Stimulated activated memory B cell treated with anti-CD40 and anti-IgM and Interleukin-4, amounts not matched to agents 10 μg/mL and 1 μg/mL and 100 μg/mL, for 72 hours (primary cell): ENCODE results near the gene SYCP2L.
"Not testable (repeated sequence)": the region's sequence is repeated elsewhere in the genome, so short reads cannot be mapped to it uniquely, and the experiment has no call there.

Source experiments
- ATAC-seq: fragments of 150-1000 bp; cut with Tn5 transposase; 2 replicates; pipeline ENCODE4 v1.10.0; 2021
- H3K27ac Mint-ChIP-seq: one replicate; pipeline ENCODE4 v1.8.0; 2022; ENCODE audit warnings: mild to moderate bottlenecking, mixed read lengths
- H3K27me3 Mint-ChIP-seq: one replicate; pipeline ENCODE4 v1.8.0; 2022; ENCODE audit warnings: mixed read lengths
- H3K36me3 Mint-ChIP-seq: one replicate; pipeline ENCODE4 v1.8.0; 2022; ENCODE audit warnings: mixed read lengths
- H3K4me1 Mint-ChIP-seq: one replicate; pipeline ENCODE4 v1.8.0; 2022; ENCODE audit warnings: mixed read lengths
- H3K4me3 Mint-ChIP-seq: one replicate; pipeline ENCODE4 v1.8.0; 2022; ENCODE audit warnings: mild to moderate bottlenecking, moderate library complexity, mixed read lengths
- H3K9me3 Mint-ChIP-seq: one replicate; pipeline ENCODE4 v1.8.0; 2022; ENCODE audit warnings: mixed read lengths

SYCP2L gene

DNA sequence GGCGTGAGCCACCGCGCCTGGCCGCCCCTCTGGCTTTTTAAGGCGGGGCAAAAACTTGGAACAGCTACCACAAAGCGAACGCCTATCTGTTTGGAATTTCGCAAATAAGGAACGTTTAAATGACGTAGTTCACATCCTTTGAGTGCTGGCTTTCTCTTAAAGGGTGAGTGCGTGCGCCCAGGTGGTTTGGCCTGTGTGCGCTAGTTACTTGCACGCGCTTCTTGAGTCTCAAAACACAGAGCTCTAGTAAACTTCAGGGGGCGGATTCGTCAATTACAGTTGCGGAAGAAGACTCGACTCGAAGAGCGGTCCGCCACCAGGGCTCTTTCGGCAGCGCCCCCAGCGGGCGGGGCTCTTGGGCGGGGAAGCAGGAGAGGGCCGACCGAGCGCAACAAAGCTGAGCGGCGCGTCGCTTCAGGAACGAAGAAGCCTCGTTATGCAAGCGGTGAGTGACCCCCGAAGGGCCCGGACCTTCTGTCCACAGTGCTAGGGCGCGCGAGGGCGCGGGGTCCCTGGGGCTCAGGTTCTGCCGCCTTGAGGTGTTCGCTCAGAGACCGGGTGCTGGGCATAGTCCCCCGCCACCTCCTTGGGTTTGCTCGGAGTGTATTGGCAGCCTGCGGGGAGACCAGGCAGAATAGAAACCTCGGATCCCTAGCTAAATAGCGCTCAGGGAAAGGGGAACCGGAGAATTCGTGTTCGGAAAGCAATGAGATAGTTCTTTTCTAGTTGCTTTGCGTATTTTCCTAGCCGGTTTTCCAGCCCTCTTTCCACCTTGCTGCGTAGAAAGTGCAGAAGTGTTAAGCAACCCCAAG, at the start of gene SYCP2L:
Gene SYCP2L, plus strand, starts transcription at position 362 of the 812 bp plus-strand sequence. Its CDS starts 75 bp downstream, at position 437.
- no peak within 1 kb of the TSS for H3K27ac Mint-ChIP-seq
- H3K4me3 Mint-ChIP-seq, result peak within 1 kb of the TSS; percentile 77
- peak; percentile 46 for ATAC-seq
- peaks cover 47% of the 10 kb centered on the region for H3K27me3 Mint-ChIP-seq
- peaks cover 29% of the 10 kb centered on the region for H3K4me1 Mint-ChIP-seq
- no peaks in the 10 kb centered on the region for H3K9me3 Mint-ChIP-seq
- H3K36me3 Mint-ChIP-seq, result no peaks in the 10 kb centered on the region

DNA sequence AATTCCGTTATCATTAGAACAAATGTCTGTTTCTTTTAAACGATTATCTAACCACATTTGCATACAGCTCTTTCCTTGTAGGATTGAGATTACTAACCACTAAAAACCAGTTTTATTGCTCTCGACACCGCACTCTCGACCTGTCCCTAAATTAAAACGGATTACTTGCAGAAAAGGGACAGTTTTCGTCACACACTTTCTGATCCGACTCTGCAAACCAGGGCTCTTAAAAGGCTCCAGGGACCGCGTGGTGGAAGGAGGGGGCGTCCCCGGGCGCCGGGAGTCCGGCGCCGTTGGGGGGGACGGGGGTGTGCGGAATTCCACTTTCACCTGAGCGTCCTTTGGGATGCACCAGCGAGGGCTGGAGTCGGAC, 49.2 kb upstream of the SYCP2L start:
- Mint-ChIP-seq H3K36me3 (no peaks in the 10 kb centered on the region), H3K9me3 (peaks cover 4% of the 10 kb centered on the region), H3K27me3 (peaks cover 62% of the 10 kb centered on the region), H3K4me1 (peaks cover 28% of the 10 kb centered on the region), H3K27ac (peak overlapping the region; percentile 90), H3K4me3 (peak overlapping the region; percentile 80)
- ATAC-seq, result no peak

GRCh38 chr6:10837995-10838793, 48.7 kb upstream of the SYCP2L start, which contains the start of gene MAK:
MAK (minus strand) TSS chr6:10838539; CDS start chr6:10830648, 7,891 bp downstream.
- Mint-ChIP-seq H3K4me3 (peak within 1 kb of the TSS; percentile 80), H3K4me1 (peaks cover 28% of the 10 kb centered on the region), H3K27me3 (peaks cover 62% of the 10 kb centered on the region), H3K36me3 (no peaks in the 10 kb centered on the region), H3K9me3 (peaks cover 4% of the 10 kb centered on the region), H3K27ac (peak within 1 kb of the TSS; percentile 90)
- peak; percentile 93 for ATAC-seq

DNA sequence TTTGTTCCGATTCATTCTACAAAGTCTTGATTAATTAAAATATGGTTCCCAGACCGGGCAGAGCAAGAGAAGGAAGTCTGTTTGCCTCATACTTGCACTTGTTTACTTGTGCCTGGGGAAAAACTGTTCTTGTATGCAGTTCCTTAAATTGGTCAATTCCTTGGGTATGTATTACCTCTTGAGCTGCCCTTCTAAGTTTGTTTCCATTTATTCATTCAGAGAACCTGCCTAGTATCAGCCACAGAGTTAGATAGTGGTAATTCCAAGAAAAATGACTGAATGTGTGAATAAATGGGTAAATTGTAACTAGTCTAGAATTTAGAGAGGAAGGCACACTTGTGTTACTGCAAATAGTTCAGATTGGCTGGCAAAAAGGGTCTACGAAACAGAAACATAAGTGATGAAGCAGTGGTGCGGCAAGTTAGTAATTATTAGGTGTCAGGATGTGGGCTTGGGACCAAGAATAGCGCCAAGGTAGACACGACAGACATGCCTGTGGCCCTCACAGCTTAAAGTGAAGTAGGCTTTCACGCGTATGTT, 48.0 kb upstream of the SYCP2L start:
- H3K36me3 Mint-ChIP-seq, result no peaks in the 10 kb centered on the region
- H3K4me3 Mint-ChIP-seq, result peak overlapping the region; percentile 80
- H3K4me1 Mint-ChIP-seq, result peaks cover 28% of the 10 kb centered on the region
- H3K27ac Mint-ChIP-seq, result peak overlapping the region; percentile 90
- H3K27me3 Mint-ChIP-seq, result peaks cover 62% of the 10 kb centered on the region
- ATAC-seq, result peak; percentile 86
- H3K9me3 Mint-ChIP-seq, result peaks cover 4% of the 10 kb centered on the region

GRCh38 chr6:10843554-10843953, 43.3 kb upstream of the SYCP2L start:
- Mint-ChIP-seq H3K36me3 (no peaks in the 10 kb centered on the region), H3K9me3 (no peaks in the 10 kb centered on the region), H3K27me3 (peaks cover 27% of the 10 kb centered on the region), H3K4me1 (peaks cover 9% of the 10 kb centered on the region), H3K4me3 (no peak overlapping the region), H3K27ac (no peak overlapping the region)
- ATAC-seq, result no peak

GRCh38 chr6:10847684-10848083, 39.2 kb upstream of the SYCP2L start:
- no peak for ATAC-seq
- Mint-ChIP-seq H3K27me3 (peaks cover 9% of the 10 kb centered on the region), H3K36me3 (no peaks in the 10 kb centered on the region), H3K27ac (no peak overlapping the region), H3K9me3 (peaks cover 3% of the 10 kb centered on the region), H3K4me1 (no peaks in the 10 kb centered on the region), H3K4me3 (no peak overlapping the region)

- peaks cover 6% of the 10 kb centered on the region for H3K36me3 Mint-ChIP-seq
- H3K4me3 Mint-ChIP-seq, result no peak overlapping the region
- no peak for ATAC-seq
- peaks cover 5% of the 10 kb centered on the region for H3K4me1 Mint-ChIP-seq
- H3K27me3 Mint-ChIP-seq, result peaks cover 9% of the 10 kb centered on the region
- peaks cover 10% of the 10 kb centered on the region for H3K9me3 Mint-ChIP-seq
- H3K27ac Mint-ChIP-seq, result no peak overlapping the region
Observed at GRCh38 chr6:10849901-10850300, 37.0 kb upstream of the SYCP2L start.

DNA sequence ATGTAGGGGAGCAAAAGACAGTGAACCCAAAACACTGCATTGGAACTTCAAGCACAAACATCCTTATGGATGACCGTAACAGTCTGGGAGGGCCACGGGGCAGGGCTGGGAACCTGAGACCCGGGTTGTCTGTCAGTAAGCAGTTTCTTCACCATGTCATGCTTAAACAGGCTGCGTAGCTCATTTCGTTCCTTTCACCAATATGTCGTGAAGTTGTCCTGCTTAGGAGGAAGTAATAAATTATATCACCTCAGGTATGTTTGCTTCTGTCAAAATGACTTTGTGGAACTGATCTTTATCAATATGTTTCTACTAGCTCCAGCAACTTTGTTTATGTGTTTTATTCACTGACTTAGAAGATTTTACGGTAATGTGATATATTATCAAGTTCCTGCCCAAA, 36.1 kb upstream of the SYCP2L start:
- peaks cover 9% of the 10 kb centered on the region for H3K27me3 Mint-ChIP-seq
- no peak overlapping the region for H3K27ac Mint-ChIP-seq
- no peak for ATAC-seq
- peaks cover 5% of the 10 kb centered on the region for H3K4me1 Mint-ChIP-seq
- peaks cover 6% of the 10 kb centered on the region for H3K36me3 Mint-ChIP-seq
- peaks cover 10% of the 10 kb centered on the region for H3K9me3 Mint-ChIP-seq
- H3K4me3 Mint-ChIP-seq, result no peak overlapping the region

- peaks cover 6% of the 10 kb centered on the region for H3K36me3 Mint-ChIP-seq
- peaks cover 10% of the 10 kb centered on the region for H3K9me3 Mint-ChIP-seq
- no peak for ATAC-seq
- peaks cover 9% of the 10 kb centered on the region for H3K27me3 Mint-ChIP-seq
- H3K4me3 Mint-ChIP-seq, result no peak overlapping the region
- H3K4me1 Mint-ChIP-seq, result peaks cover 5% of the 10 kb centered on the region
- H3K27ac Mint-ChIP-seq, result no peak overlapping the region
Observed at GRCh38 chr6:10852361-10852960, 34.4 kb upstream of the SYCP2L start.

GRCh38 chr6:10853849-10854300, 33.0 kb upstream of the SYCP2L start:
- H3K9me3 Mint-ChIP-seq, result peaks cover 10% of the 10 kb centered on the region
- H3K4me1 Mint-ChIP-seq, H3K27ac Mint-ChIP-seq, H3K4me3 Mint-ChIP-seq, ATAC-seq, H3K36me3 Mint-ChIP-seq, H3K27me3 Mint-ChIP-seq: not testable (repeated sequence)

- H3K27me3 Mint-ChIP-seq, result peaks cover 9% of the 10 kb centered on the region
- H3K4me3 Mint-ChIP-seq, result no peak overlapping the region
- peaks cover 6% of the 10 kb centered on the region for H3K36me3 Mint-ChIP-seq
- no peak for ATAC-seq
- H3K27ac Mint-ChIP-seq, result no peak overlapping the region
- peaks cover 10% of the 10 kb centered on the region for H3K9me3 Mint-ChIP-seq
- peaks cover 5% of the 10 kb centered on the region for H3K4me1 Mint-ChIP-seq
Observed at GRCh38 chr6:10854922-10855632, 31.8 kb upstream of the SYCP2L start.

DNA sequence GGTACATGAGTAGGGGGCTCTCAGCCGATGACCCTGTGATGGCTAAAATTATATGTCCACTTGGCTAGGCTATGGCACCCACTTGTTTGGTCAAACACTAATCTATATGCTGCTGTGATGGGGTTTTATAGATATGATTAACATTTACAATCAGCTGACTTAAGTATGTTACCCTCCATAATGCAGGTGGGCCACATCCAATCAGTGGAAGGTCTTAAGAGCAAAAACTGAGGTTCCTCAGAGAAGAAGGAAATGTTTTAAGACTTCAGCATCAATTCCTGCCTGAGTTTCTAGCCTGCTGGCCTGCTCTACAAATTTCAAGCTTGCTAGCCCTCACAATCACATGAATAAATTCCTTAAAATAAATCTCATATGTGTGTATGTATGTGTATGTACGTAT, 29.6 kb upstream of the SYCP2L start:
- H3K9me3 Mint-ChIP-seq, result peaks cover 10% of the 10 kb centered on the region
- H3K4me3 Mint-ChIP-seq, result no peak overlapping the region
- no peak overlapping the region for H3K27ac Mint-ChIP-seq
- ATAC-seq, result no peak
- peaks cover 9% of the 10 kb centered on the region for H3K27me3 Mint-ChIP-seq
- peaks cover 5% of the 10 kb centered on the region for H3K4me1 Mint-ChIP-seq
- peaks cover 6% of the 10 kb centered on the region for H3K36me3 Mint-ChIP-seq

- no peak overlapping the region for H3K4me3 Mint-ChIP-seq
- no peaks in the 10 kb centered on the region for H3K9me3 Mint-ChIP-seq
Observed at GRCh38 chr6:10861086-10861485, 25.8 kb upstream of the SYCP2L start.

DNA sequence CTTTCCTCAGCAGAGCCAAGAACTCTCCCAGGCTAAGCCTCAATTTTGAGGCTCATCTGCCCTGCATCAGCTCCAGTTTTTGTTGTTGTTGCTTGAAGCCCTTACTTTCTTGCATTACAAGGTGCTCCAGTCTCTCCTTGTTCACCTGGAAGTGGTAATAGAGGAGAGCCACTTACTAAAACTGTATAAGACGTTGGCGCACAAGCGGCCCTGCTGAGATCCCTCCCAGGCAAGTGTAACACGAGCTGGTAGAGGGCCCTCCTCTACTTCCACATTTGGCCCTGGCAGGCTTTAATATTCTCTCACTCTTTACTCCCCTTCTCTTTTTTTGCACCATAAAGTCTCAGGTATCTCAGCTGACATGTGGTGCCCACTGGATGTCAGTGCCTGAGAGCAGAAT, 24.5 kb upstream of the SYCP2L start:
- Mint-ChIP-seq H3K27me3 (no peaks in the 10 kb centered on the region), H3K36me3 (no peaks in the 10 kb centered on the region), H3K9me3 (no peaks in the 10 kb centered on the region), H3K4me1 (no peaks in the 10 kb centered on the region), H3K27ac (no peak overlapping the region), H3K4me3 (no peak overlapping the region)
- ATAC-seq, result no peak

More at GRCh38 chr6:10861086-10861485, 25.8 kb upstream of the SYCP2L start:
- no peaks in the 10 kb centered on the region for H3K36me3 Mint-ChIP-seq
- H3K27me3 Mint-ChIP-seq, result peaks cover 9% of the 10 kb centered on the region
- no peaks in the 10 kb centered on the region for H3K4me1 Mint-ChIP-seq
- no peak overlapping the region for H3K27ac Mint-ChIP-seq
- ATAC-seq, result no peak
